Medulla oblongata (tissue), 1 donor: ENCODE results near the gene RFFL.
"Not testable (repeated sequence)": the region's sequence is repeated elsewhere in the genome, so short reads cannot be mapped to it uniquely, and the experiment has no call there.

Experiments
- DNase-seq: peaks from one replicate; pipeline ENCODE4 v3.0.0-alpha.2; 2015; ENCODE audit errors: extremely low spot score

Gene RFFL

GRCh38 chr17:35048685-35049379, 14.7 kb downstream of the RFFL start:
- no peak for DNase-seq

GRCh38 chr17:35046740-35047283, 16.7 kb downstream of the RFFL start:
- DNase-seq: peak; percentile 60

DNA sequence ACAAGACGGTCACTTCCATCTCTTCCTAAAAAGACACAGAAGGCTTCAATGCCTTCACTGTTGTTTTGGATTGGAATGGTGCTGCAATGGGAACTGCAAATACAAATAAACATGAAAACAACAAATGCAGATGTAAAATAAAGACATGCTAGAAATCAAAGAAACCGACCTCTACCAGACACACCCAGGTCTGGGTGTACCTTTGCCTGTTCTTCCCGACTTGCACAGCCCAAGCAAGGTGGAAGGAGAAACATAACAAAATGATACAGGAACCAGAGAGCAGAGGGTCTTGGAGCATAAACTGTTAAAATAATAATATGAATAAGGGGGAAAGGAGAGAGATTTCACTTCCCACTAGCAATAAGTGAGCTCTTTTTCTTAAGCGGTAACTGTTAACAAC, 17.3 kb downstream of the RFFL start:
- DNase-seq: no peak

GRCh38 chr17:35045458-35045979, 18.0 kb downstream of the RFFL start:
- DNase-seq: not testable (repeated sequence)

- no peak for DNase-seq
These were observed 19.3 kb downstream of the RFFL start for GRCh38 chr17:35044181-35044580.

- DNase-seq: no peak
These were observed 22.1 kb downstream of the RFFL start for GRCh38 chr17:35041390-35041789.

- no peak for DNase-seq
These were observed 25.1 kb downstream of the RFFL start for GRCh38 chr17:35038453-35038852.

- DNase-seq: no peak
These were observed 32.7 kb downstream of the RFFL start for GRCh38 chr17:35030780-35031179.

GRCh38 chr17:35028531-35029262, 34.8 kb downstream of the RFFL start:
- DNase-seq: no peak

GRCh38 chr17:35028097-35028496, 35.4 kb downstream of the RFFL start:
- not testable (repeated sequence) for DNase-seq

GRCh38 chr17:35025541-35025940, 38.0 kb downstream of the RFFL start:
- DNase-seq: no peak

GRCh38 chr17:35023538-35023937, 40.0 kb downstream of the RFFL start:
- DNase-seq: no peak

- peak; percentile 96 for DNase-seq
These were observed 40.9 kb downstream of the RFFL start for GRCh38 chr17:35022536-35023063.

GRCh38 chr17:35021520-35022380, 41.8 kb downstream of the RFFL start:
- DNase-seq: no peak

DNA sequence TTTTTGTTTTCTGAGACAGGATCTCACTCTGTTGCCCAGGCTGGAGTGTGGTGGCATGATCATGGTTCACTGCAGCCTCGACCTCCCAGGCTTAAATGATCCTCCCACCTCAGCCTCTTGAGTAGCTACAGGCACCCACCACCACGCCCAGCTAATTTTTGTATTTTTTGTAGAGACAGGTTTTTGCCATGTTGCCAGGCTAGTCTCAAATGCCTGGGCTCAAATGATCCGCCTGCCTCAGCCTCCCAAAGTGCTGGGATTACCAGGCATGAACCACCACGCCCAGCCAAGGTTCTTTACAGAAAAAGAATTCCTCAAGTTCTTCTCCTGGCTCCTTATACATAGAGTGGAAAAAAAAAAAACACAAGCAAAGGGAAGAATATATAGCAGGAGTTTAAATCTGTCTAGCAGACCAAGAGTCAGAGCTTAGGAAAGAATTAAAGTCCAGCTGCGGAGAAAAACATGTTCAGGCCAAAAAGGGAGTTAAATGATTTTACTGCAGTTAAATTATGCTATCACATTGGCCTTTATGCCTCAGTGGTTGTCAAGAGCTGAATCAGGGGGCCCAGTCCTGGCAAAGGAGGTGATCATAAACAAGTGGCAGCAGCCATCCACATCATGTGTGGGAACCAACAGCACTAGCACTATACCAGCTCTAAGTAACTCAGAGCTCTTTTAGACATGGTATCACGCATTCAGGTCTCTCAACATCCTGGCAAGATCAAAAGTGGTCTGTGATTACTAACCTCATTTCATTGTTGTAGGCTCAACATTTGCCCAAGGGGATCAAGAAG, 43.9 kb downstream of the RFFL start:
- DNase-seq: no peak

- DNase-seq: no peak
These were observed 44.7 kb downstream of the RFFL start for GRCh38 chr17:35018814-35019213.

- no peak for DNase-seq
These were observed 46.5 kb downstream of the RFFL start for GRCh38 chr17:35017021-35017420.

GRCh38 chr17:35016369-35016768, 47.1 kb downstream of the RFFL start:
- no peak for DNase-seq

DNA sequence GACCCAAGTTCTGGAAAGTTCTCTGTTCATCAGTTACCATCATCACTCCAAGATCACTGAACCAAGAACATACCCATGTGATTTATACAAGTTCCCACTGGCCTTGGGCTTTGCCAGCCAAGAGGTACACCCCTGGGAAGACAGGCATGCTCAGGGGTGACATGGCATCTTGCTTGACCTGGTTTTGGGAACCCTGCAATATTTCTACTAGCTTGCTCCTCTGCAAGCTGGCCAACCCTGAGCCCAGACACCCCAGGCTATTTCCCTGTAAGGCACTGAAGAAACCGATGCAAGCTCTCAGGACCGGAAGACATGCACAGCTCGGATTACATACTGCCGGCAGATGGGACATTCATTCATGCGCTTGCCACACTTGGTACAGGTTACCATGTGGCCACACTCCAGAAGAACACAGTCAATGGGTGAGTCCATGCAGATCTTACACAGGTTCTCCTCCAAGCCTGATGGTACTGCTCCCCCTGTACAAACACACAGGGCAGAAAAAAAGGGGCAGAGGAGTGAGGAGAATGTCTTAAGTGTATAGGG, 51.8 kb downstream of the RFFL start:
- no peak for DNase-seq

DNA sequence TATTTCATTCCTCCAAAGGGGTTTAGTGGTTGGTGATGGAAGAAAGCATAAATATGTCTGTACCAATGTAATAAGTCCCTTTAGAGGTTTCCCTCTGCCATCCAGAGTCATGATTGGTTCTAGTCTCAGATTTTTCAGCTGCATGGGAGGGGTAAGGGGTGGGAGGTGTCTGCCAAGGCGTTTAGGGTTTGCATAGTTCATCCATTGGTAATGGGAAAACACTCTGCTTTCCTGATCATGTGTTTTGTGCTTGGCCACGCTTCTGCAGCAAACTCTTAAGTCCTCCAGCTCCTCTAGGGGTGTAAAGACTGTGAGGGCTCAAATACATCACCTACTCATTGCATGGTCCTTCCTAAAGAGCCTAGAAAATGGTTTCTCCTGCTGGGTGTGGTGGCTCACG, 53.4 kb downstream of the RFFL start:
- no peak for DNase-seq

- no peak for DNase-seq
These were observed 56.5 kb downstream of the RFFL start for GRCh38 chr17:35006961-35007360.
